K562 (cell line): Measurements from ENCODE around the gene CD151. TPM values are rescaled to one million over a fixed set of nuclear protein-coding genes. Genes with fewer than 3 reads are reported as not detected.

Source experiments
- ADNP ChIP-seq: fragments of 200-800 bp; sonication (Bioruptor generic); IDR thresholded peaks from 2 replicates; pipeline ENCODE4 v1.6.1; 2016; ENCODE audit warnings: missing genetic modification characterization, missing compliant biosample characterization
- BACH1 ChIP-seq: fragments of 200-800 bp; sonication (Bioruptor generic); IDR thresholded peaks from 2 replicates; pipeline ENCODE4 v1.6.1; 2016; ENCODE audit warnings: missing genetic modification characterization, missing compliant biosample characterization
- HDGF ChIP-seq: fragments of 450-650 bp; IDR thresholded peaks from 2 replicates; pipeline ENCODE4 v1.6.1; 2016
- POLR2AphosphoS5 ChIP-seq: IDR thresholded peaks from 2 replicates; pipeline ENCODE4 v1.6.1; 2011; ENCODE audit warnings: mild to moderate bottlenecking, low read depth, low read length, moderate library complexity; ENCODE audit not compliant: control insufficient read depth, insufficient read depth
- POLR3G ChIP-seq: IDR thresholded peaks from 2 replicates; pipeline ENCODE4 v1.6.1; 2011; ENCODE audit not compliant: insufficient read length, insufficient replicate concordance; ENCODE audit errors: extremely low read depth
- PTRF ChIP-seq: fragments of 450-650 bp; IDR thresholded peaks from 2 replicates; pipeline ENCODE4 v1.6.1; 2016; ENCODE audit warnings: mild to moderate bottlenecking, missing genetic modification characterization, missing compliant biosample characterization
- RBM22 ChIP-seq: fragments of 200-400 bp; formaldehyde crosslinking; IDR thresholded peaks from 2 replicates; pipeline ENCODE4 v1.6.1; 2018; ENCODE audit warnings: low read length, low read depth; ENCODE audit not compliant: poor library complexity, severe bottlenecking
- SAFB ChIP-seq: fragments of 200-400 bp; formaldehyde crosslinking; IDR thresholded peaks from 2 replicates; pipeline ENCODE4 v1.6.1; 2017; ENCODE audit warnings: low read depth, low read length, borderline replicate concordance
- TOE1 ChIP-seq, 2 experiments: fragments of 450-650 bp in 1 of 2; sonication (generic) in 1 of 2; formaldehyde crosslinking in 1 of 2; IDR thresholded peaks; 2 replicates each; pipeline versions ENCODE4 v1.7.1 to v1.8.0; 2016 to 2022; ENCODE audit warnings: borderline replicate concordance in 2 of 2, mild to moderate bottlenecking in 2 of 2, antibody characterized with exemption in 1 of 2, inconsistent platforms in 1 of 2, low read depth in 1 of 2, missing genetic modification reagents in 1 of 2, moderate library complexity in 1 of 2
- XRCC4 ChIP-seq: IDR thresholded peaks from one replicate; pipeline ENCODE4 v1.6.1; 2011; ENCODE audit not compliant: insufficient read depth, insufficient read length; ENCODE audit errors: extremely low read depth
- ZFP30 ChIP-seq: fragments of 250-450 bp; sonication (Bioruptor Pico); IDR thresholded peaks from 2 replicates; pipeline ENCODE4 v1.8.0; 2022; ENCODE audit warnings: moderate library complexity, mild to moderate bottlenecking, inconsistent platforms, borderline replicate concordance
- ZNF24 ChIP-seq: fragments of 450-650 bp; IDR thresholded peaks from 2 replicates; pipeline ENCODE4 v1.6.1; 2016
- ZNF316 ChIP-seq: fragments of 450-650 bp; IDR thresholded peaks from 2 replicates; pipeline ENCODE4 v1.6.1; 2016
- polyA plus RNA-seq, 8 experiments: library from polyadenylated mRNA; depleted of rRNA in 4 of 8; stranded (reverse) in 5 of 8; unstranded in 3 of 8; fragments of >200 nt; fragmentation: Nextera tagmentation in 2 of 8; fragmentation: Illumina TruSeq in 1 of 8; extraction: Ambion mirVana in 2 of 8; extraction: Trizol in 1 of 8; gene quantifications; 2 replicates each; pipeline versions ENCODE4 v1.2.1 to v1.2.3, GENCODE V29; 2011 to 2014; ENCODE audit warnings: inconsistent platforms in 1 of 8, missing spikeins in 1 of 8
- total RNA-seq, 7 experiments: library from RNA; depleted of rRNA in 6 of 7; stranded (reverse); fragments of >200 nt in 6 of 7; fragmentation: Illumina TruSeq in 2 of 7; extraction: Trizol in 2 of 7; gene quantifications; 2 replicates each; pipeline versions ENCODE4 v1.2.1 to v1.2.3, GENCODE V29; 2011 to 2021; ENCODE audit warnings: low replicate concordance in 1 of 7
- TF ChIP-seq, protein P1 (sequence below): fragments of 450-650 bp; IDR thresholded peaks from 2 replicates; pipeline ENCODE4 v1.6.1; 2017; ENCODE audit warnings: antibody characterized with exemption, mild to moderate bottlenecking
- TF ChIP-seq, protein P2 (sequence below): sonication (generic); formaldehyde crosslinking; IDR thresholded peaks from 2 replicates; pipeline ENCODE4 v1.8.1; 2023; ENCODE audit warnings: mild to moderate bottlenecking, missing genetic modification reagents
- TF ChIP-seq, protein P3 (sequence below): fragments of 200-800 bp; sonication (Bioruptor generic); IDR thresholded peaks from 2 replicates; pipeline ENCODE4 v1.6.1; 2017; ENCODE audit warnings: missing genetic modification characterization, missing compliant biosample characterization

CD151 gene
- total and polyA plus RNA-seq, 9 of the 15 experiments (the other 6 are each of a cell fraction or from before 2014, with no cell fraction given) = 2.3 to 187 (median 140) TPM

DNA sequence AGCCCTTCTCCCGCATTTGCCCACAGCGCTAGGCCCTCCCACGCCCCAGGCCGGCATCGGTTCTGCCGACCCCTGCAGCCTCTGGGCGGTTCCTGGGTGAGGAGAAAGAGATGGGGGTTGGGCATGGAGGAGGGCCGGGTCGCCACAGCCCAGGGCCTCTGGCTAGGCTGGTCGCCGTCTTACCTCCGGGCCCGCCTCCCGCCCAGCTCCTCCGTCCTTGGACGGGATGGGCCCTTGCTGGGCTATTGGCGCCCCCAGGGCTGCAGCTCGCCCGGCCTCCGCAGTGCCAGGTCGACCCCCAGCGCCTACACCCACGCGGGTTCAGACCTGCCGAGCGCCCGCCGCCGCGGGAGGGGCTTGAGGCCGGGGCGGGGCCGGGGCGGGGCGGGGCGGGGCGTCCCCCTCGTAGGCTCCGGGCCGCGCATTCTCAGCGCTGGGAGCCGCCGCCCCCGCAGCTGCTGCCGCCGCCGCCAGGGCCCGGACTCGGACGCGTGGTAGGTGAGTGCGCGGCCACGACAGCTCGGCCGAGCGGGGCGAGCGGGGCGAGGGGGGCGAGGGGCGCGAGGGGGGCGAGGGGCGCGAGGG, at the start of gene CD151 (continued):
- TF ChIP-seq TOE1 (IDR thresholded peaks at IDR 0.05; ENCODE audit: borderline replicate concordance) (no peak), TOE1 (CRISPR knock-in tag; IDR thresholded peaks at IDR 0.05; ENCODE audit: borderline replicate concordance, low read depth) (no peak), XRCC4 (no peak), ADNP (tag) (no peak), PTRF (tag) (no peak), POLR3G (no peak), RBM22 (no peak), HDGF (no peak), ZNF316 (no peak), BACH1 (tag) (no peak), ZFP30 (CRISPR knock-in tag) (no peak), ZNF24 (no peak), POLR2AphosphoS5 (0 out of 2 replicates have a peak, but pooled peaks have one; percentile 24), SAFB (no peak)
- TF ChIP-seq, protein P1, sequence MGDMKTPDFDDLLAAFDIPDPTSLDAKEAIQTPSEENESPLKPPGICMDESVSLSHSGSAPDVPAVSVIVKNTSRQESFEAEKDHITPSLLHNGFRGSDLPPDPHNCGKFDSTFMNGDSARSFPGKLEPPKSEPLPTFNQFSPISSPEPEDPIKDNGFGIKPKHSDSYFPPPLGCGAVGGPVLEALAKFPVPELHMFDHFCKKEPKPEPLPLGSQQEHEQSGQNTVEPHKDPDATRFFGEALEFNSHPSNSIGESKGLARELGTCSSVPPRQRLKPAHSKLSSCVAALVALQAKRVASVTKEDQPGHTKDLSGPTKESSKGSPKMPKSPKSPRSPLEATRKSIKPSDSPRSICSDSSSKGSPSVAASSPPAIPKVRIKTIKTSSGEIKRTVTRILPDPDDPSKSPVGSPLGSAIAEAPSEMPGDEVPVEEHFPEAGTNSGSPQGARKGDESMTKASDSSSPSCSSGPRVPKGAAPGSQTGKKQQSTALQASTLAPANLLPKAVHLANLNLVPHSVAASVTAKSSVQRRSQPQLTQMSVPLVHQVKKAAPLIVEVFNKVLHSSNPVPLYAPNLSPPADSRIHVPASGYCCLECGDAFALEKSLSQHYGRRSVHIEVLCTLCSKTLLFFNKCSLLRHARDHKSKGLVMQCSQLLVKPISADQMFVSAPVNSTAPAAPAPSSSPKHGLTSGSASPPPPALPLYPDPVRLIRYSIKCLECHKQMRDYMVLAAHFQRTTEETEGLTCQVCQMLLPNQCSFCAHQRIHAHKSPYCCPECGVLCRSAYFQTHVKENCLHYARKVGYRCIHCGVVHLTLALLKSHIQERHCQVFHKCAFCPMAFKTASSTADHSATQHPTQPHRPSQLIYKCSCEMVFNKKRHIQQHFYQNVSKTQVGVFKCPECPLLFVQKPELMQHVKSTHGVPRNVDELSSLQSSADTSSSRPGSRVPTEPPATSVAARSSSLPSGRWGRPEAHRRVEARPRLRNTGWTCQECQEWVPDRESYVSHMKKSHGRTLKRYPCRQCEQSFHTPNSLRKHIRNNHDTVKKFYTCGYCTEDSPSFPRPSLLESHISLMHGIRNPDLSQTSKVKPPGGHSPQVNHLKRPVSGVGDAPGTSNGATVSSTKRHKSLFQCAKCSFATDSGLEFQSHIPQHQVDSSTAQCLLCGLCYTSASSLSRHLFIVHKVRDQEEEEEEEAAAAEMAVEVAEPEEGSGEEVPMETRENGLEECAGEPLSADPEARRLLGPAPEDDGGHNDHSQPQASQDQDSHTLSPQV = peak; percentile 8; the same call in 1 of the 2 replicates
- TF ChIP-seq, protein P2, sequence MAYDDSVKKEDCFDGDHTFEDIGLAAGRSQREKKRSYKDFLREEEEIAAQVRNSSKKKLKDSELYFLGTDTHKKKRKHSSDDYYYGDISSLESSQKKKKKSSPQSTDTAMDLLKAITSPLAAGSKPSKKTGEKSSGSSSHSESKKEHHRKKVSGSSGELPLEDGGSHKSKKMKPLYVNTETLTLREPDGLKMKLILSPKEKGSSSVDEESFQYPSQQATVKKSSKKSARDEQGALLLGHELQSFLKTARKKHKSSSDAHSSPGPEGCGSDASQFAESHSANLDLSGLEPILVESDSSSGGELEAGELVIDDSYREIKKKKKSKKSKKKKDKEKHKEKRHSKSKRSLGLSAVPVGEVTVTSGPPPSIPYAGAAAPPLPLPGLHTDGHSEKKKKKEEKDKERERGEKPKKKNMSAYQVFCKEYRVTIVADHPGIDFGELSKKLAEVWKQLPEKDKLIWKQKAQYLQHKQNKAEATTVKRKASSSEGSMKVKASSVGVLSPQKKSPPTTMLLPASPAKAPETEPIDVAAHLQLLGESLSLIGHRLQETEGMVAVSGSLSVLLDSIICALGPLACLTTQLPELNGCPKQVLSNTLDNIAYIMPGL (CRISPR knock-in tag) = no peak
- TF ChIP-seq, protein P3, sequence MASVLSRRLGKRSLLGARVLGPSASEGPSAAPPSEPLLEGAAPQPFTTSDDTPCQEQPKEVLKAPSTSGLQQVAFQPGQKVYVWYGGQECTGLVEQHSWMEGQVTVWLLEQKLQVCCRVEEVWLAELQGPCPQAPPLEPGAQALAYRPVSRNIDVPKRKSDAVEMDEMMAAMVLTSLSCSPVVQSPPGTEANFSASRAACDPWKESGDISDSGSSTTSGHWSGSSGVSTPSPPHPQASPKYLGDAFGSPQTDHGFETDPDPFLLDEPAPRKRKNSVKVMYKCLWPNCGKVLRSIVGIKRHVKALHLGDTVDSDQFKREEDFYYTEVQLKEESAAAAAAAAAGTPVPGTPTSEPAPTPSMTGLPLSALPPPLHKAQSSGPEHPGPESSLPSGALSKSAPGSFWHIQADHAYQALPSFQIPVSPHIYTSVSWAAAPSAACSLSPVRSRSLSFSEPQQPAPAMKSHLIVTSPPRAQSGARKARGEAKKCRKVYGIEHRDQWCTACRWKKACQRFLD (CRISPR knock-in tag) = no peak
